Coronary artery (tissue), 2 donors: ENCODE data around the gene PDE4A.
A peak's percentile ranks its signal among the peaks of the same experiment; 100 is the strongest.

Source experiments
- DNase-seq: peaks from one replicate; pipeline ENCODE4 v3.0.0-alpha.2; 2017; ENCODE audit warnings: low spot score
- H3K27ac ChIP-seq, 2 donors: fragments of 200-600 bp; sonication (generic); one replicate each; pipeline ENCODE4 v1.5.1; 2016 to 2019
- H3K4me3 ChIP-seq: fragments of 200-600 bp; sonication (generic); 2 replicates; pipeline ENCODE4 v1.5.1; 2016; ENCODE audit warnings: mild to moderate bottlenecking, moderate library complexity
- CTCF ChIP-seq: fragments of 200-600 bp; sonication (generic); IDR thresholded peaks from one replicate; pipeline ENCODE4 v1.5.1; 2019; ENCODE audit warnings: antibody characterized with exemption

PDE4A gene

GRCh38 chr19:10430505-10431253, 10.3 kb downstream of the PDE4A start:
- H3K27ac ChIP-seq: peak overlapping the region in 1 of 2 donors; percentile 63
- H3K4me3 ChIP-seq: peak overlapping the region; percentile 79
- no peak for DNase-seq
- TF ChIP-seq CTCF: no peak

GRCh38 chr19:10431254-10431942, 11.1 kb downstream of the PDE4A start:
- peak overlapping the region; percentile 79 for H3K4me3 ChIP-seq
- TF ChIP-seq CTCF: no peak
- DNase-seq: no peak
- peak overlapping the region in 1 of 2 donors; percentile 69 for H3K27ac ChIP-seq

GRCh38 chr19:10431943-10432735, 11.8 kb downstream of the PDE4A start:
- DNase-seq: no peak
- Histone ChIP-seq H3K27ac (peak overlapping the region in 1 of 2 donors; percentile 69), H3K4me3 (peak overlapping the region; percentile 79)
- no peak for TF ChIP-seq CTCF

GRCh38 chr19:10432736-10433130, 12.4 kb downstream of the PDE4A start:
- no peak overlapping the region for H3K27ac ChIP-seq
- no peak for TF ChIP-seq CTCF

GRCh38 chr19:10433131-10433536, 12.8 kb downstream of the PDE4A start:
- DNase-seq: no peak
- no peak overlapping the region for H3K27ac ChIP-seq

More at GRCh38 chr19:10432736-10433130, 12.4 kb downstream of the PDE4A start:
- H3K4me3 ChIP-seq: peak overlapping the region; percentile 79
- DNase-seq: no peak

GRCh38 chr19:10439588-10439987, 19.2 kb downstream of the PDE4A start:
- Histone ChIP-seq H3K27ac (no peak overlapping the region), H3K4me3 (no peak overlapping the region)
- TF ChIP-seq CTCF: no peak
- DNase-seq: no peak

More at GRCh38 chr19:10433131-10433536, 12.8 kb downstream of the PDE4A start:
- no peak for TF ChIP-seq CTCF
- H3K4me3 ChIP-seq: no peak overlapping the region
